Lower leg skin (tissue), 4 donors: ENCODE measurements around the gene DMXL1. TPM values are rescaled to one million over a fixed set of nuclear protein-coding genes. Genes with fewer than 3 reads are reported as not detected.

Experiments used
- DNase-seq, 2 donors: peaks; one replicate each; pipeline ENCODE4 v3.0.0-alpha.2; 2019; ENCODE audit warnings: low spot score in 2 of 2
- H3K4me3 ChIP-seq: fragments of 200-600 bp; sonication (generic); 2 replicates; pipeline ENCODE4 v1.5.1; 2017; ENCODE audit warnings: mild to moderate bottlenecking, low read depth; ENCODE audit not compliant: poor library complexity, severe bottlenecking
- CTCF ChIP-seq, 3 donors: fragments of 450-650 bp; IDR thresholded peaks; one replicate each; pipeline ENCODE4 v1.5.1; 2016; ENCODE audit warnings: antibody characterized with exemption in 3 of 3, mild to moderate bottlenecking in 3 of 3, moderate library complexity in 2 of 3
- POLR2A ChIP-seq, 2 donors: fragments of 450-650 bp; IDR thresholded peaks; one replicate each; pipeline ENCODE4 v1.6.1; 2016 to 2017; ENCODE audit warnings: antibody characterized with exemption in 2 of 2, mild to moderate bottlenecking in 1 of 2, moderate library complexity in 1 of 2
- WGBS, 2 donors: methylation state at CpG; one replicate each; pipeline ENCODE4 v1.1.5; 2018; 5-methylcytosine and 5-hydroxymethylcytosine counted together
- intact Hi-C: fragments of 100-400 bp; cut with DNase I; formaldehyde crosslinking; loops from one replicate; pipeline ENCODE4 v1.15.0; 2023; ENCODE audit warnings: low total_unique reads
- total RNA-seq, 4 donors: library from RNA; depleted of rRNA; stranded (reverse); fragments of >200 nt; gene quantifications; one replicate each; pipeline ENCODE4 v1.1.0, GENCODE V29; 2016

The DMXL1 gene
- total RNA-seq, 4 donors from 2014 or later = 34.7 to 52.4 (median 36.6) TPM

DNA sequence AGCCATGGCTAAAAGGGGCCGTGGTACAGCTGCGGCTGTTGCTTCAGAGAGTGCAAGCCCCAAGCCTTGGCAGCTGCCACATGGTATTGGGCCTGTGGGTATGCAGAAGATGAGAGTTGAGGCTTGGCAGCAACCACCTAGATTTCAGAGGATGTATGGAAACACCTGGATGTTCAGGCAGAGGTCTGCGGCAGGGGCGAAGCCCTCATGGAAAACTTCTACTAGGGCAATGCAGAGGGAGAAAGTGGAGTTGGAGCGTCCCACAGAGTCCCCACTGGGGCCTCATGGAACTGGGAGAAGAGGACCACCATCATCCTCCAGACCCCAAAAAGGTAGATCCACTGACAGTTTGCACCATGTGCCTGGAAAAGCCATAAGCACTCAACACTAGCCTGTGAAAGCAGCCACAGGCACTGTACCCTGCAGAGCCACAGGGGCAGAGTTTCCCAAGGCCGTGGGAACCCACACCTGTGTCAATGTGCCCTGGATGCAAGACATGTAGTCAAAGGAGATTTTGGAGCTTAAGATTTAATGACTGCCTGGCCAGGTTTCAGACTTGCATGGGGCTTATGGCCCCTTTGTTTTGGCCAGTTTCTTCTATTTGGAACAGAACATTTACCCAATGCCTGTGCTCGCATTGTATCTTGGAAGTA lies 65.9 kb downstream of the DMXL1 start:
- TF ChIP-seq POLR2A (IDR thresholded peaks at IDR 0.05) = no peak
- no peak for TF ChIP-seq CTCF (IDR thresholded peaks at IDR 0.05)
- no peak for DNase-seq
- WGBS, 2 donors = 95 to 100% methylated on average over 7 of the region's 7 CpGs
- no peak overlapping the region for H3K4me3 ChIP-seq
- intact Hi-C loops = no loop called here

GRCh38 chr5:119153629-119154028 lies 82.7 kb downstream of the DMXL1 start:
- intact Hi-C loops = no loop called here

GRCh38 chr5:119158144-119158543 lies 87.3 kb downstream of the DMXL1 start:
- WGBS, 2 donors = 98 to 100% methylated on average over 2 of the region's 2 CpGs
- intact Hi-C loops = no loop called here
- no peak overlapping the region for H3K4me3 ChIP-seq
- TF ChIP-seq POLR2A (IDR thresholded peaks at IDR 0.05) = no peak
- TF ChIP-seq CTCF (IDR thresholded peaks at IDR 0.05) = no peak
- DNase-seq = no peak

More at GRCh38 chr5:119153629-119154028, 82.7 kb downstream of the DMXL1 start:
- H3K4me3 ChIP-seq = no peak overlapping the region
- WGBS, 2 donors = 90% methylated on average over 4 of the region's 4 CpGs
- DNase-seq = no peak
- no peak for TF ChIP-seq CTCF (IDR thresholded peaks at IDR 0.05)
- TF ChIP-seq POLR2A (IDR thresholded peaks at IDR 0.05) = no peak

- intact Hi-C loops = no loop called here
- TF ChIP-seq POLR2A (IDR thresholded peaks at IDR 0.05) (no peak), CTCF (IDR thresholded peaks at IDR 0.05) (no peak)
- 75 to 83% methylated on average over 1 to 3 of the region's 4 CpGs for WGBS, 2 donors
- no peak for DNase-seq
- no peak overlapping the region for H3K4me3 ChIP-seq
These were observed 90.5 kb downstream of the DMXL1 start for GRCh38 chr5:119161430-119161829.

- TF ChIP-seq CTCF (IDR thresholded peaks at IDR 0.05) (no peak), POLR2A (IDR thresholded peaks at IDR 0.05) (no peak)
- DNase-seq = no peak
- intact Hi-C loops = no loop called here
- no peak overlapping the region for H3K4me3 ChIP-seq
- WGBS, 2 donors = 58% methylated on average over 4 of the region's 4 CpGs
These were observed 95.1 kb downstream of the DMXL1 start for GRCh38 chr5:119166026-119166425.

DNA sequence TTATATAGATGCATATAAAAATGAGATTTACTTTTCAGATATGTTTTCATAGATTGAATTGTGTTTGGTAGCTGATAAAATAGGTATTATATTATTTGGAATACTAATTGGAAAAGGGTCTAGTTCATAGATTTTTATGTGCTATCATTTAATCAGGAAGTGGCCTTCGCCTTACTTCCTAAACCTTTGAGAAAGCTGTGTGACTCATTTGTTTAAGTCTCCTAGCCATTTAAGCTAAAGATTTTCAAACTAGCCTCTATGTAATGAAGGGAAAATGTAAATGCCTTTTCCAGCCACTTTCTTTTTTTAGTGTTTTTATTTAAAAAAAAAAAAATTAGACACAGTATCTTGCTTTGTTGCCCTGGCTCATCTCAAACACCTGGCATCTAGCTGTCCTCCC lies 97.5 kb downstream of the DMXL1 start:
- intact Hi-C loops = no loop called here
- TF ChIP-seq CTCF (IDR thresholded peaks at IDR 0.05) = no peak
- TF ChIP-seq POLR2A (IDR thresholded peaks at IDR 0.05) = no peak
- DNase-seq = no peak
- 83 to 95% methylated on average over 1 of the region's 1 CpG for WGBS, 2 donors
- H3K4me3 ChIP-seq = no peak overlapping the region
